Measurements from ENCODE around the gene MLXIP. TPM values are rescaled to one million over a fixed set of nuclear protein-coding genes. Genes with fewer than 3 reads are reported as not detected.
"Not testable (repeated sequence)": the region's sequence is repeated elsewhere in the genome, so short reads cannot be mapped to it uniquely, and the experiment has no call there.

MLXIP gene
- total RNA-seq, 1 donor from 2014 or later: 54.5 TPM

DNA sequence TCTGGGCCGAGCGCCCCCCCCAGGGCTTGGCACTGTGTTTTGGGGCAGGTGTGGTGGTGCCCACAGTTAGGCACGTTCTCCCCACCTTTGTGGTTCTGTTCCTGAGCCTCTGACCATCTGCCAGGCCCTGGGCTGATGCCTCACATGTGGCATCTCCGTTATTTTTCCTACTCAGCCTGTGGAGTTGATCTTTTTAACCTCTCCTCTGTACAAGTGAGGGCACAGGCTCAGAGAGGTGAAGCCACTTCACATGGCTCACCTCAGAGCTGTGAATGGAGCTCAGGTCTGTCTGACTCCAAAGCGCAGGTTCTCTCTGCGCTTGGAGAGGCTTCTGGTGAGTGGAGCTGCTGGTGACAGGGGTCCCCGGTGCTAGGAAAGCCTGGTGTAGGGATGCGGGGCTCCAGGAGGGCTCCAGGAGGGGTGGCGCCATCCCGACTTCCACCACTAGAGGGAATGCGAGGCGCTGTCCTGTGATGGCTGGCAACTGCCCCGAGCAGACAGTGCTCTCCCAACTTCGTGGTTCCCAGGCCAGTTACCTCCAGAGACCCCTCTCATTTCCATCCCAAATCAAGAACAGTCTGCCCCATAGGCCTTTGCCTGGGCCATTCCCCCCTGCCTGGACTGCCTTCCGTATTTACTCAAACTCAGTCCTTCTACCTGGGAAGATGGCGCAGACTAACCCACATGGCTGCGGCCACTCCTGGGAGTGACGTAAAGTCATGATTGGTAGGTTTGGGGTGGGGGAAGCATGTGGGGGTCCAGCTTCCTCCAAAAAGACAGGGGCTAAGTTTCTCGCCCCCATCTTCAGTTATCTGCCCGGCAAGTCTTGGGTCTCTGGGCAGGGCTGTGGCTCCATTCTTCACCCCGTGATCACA, 47.0 kb upstream of the MLXIP start:
- Mint-ChIP-seq H3K4me1 (ENCODE audit: unreplicated experiment) (peaks cover 6% of the 10 kb centered on the region), H3K36me3 (ENCODE audit: unreplicated experiment) (peaks cover 8% of the 10 kb centered on the region), H3K27ac (ENCODE audit: unreplicated experiment) (no peak overlapping the region), H3K4me3 (ENCODE audit: unreplicated experiment) (no peak overlapping the region), H3K9me3 (ENCODE audit: unreplicated experiment) (no peaks in the 10 kb centered on the region), H3K27me3 (ENCODE audit: unreplicated experiment) (no peaks in the 10 kb centered on the region)
- TF ChIP-seq, protein P1, sequence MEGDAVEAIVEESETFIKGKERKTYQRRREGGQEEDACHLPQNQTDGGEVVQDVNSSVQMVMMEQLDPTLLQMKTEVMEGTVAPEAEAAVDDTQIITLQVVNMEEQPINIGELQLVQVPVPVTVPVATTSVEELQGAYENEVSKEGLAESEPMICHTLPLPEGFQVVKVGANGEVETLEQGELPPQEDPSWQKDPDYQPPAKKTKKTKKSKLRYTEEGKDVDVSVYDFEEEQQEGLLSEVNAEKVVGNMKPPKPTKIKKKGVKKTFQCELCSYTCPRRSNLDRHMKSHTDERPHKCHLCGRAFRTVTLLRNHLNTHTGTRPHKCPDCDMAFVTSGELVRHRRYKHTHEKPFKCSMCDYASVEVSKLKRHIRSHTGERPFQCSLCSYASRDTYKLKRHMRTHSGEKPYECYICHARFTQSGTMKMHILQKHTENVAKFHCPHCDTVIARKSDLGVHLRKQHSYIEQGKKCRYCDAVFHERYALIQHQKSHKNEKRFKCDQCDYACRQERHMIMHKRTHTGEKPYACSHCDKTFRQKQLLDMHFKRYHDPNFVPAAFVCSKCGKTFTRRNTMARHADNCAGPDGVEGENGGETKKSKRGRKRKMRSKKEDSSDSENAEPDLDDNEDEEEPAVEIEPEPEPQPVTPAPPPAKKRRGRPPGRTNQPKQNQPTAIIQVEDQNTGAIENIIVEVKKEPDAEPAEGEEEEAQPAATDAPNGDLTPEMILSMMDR (IDR thresholded peaks at IDR 0.05): peak; percentile 66
- no peak for DNase-seq (ENCODE audit: extremely low spot score, unreplicated experiment)

DNA sequence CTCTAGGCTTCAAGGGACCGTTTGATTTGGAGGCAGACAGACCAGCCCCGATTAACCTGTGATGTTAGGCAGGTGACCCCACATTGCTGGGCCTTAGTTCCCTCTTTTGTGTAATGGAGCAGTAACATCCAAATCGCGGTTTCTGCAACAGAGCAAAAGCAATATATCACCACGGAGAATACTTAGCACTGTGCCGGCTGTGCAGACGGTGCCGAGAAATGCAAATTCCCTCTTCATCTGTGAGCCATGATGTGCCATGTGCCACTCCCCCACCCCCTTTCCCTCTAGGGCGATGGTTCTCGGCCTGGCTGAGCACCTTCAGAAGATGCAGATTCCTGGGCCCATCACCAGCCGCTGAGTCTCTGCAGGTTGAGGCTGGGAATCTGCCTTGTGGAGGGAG, 46.0 kb upstream of the MLXIP start:
- Mint-ChIP-seq H3K36me3 (ENCODE audit: unreplicated experiment) (peaks cover 11% of the 10 kb centered on the region), H3K4me1 (ENCODE audit: unreplicated experiment) (peaks cover 6% of the 10 kb centered on the region)
- TF ChIP-seq, protein P1 (IDR thresholded peaks at IDR 0.05): no peak

DNA sequence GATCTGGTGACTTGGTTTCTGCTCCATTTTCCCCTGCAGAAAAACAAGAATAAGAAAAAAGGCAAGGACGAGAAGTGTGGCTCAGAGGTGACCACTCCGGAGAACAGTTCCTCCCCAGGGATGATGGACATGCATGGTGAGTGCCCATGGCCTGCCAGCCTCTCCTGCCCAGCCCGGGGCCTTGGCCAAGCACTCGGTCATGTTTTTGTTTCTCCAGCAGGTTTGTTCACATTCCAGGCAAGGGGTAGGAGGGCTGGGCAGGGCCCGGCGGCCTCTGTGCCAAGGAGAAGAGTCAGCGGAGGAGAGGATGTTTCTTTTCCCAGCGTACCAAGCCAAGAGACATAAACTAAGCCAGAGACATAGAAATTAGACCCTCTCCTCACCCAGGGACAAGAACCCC, 43.3 kb upstream of the MLXIP start:
- no peak for DNase-seq (ENCODE audit: extremely low spot score, unreplicated experiment)
- no peak overlapping the region for H3K27ac Mint-ChIP-seq (ENCODE audit: unreplicated experiment)
- peaks cover 3% of the 10 kb centered on the region for H3K4me1 Mint-ChIP-seq (ENCODE audit: unreplicated experiment)
- TF ChIP-seq, protein P1 (IDR thresholded peaks at IDR 0.05): no peak
- peaks cover 11% of the 10 kb centered on the region for H3K36me3 Mint-ChIP-seq (ENCODE audit: unreplicated experiment)
- H3K4me3 Mint-ChIP-seq (ENCODE audit: unreplicated experiment): no peak overlapping the region
- no peaks in the 10 kb centered on the region for H3K27me3 Mint-ChIP-seq (ENCODE audit: unreplicated experiment)
- H3K9me3 Mint-ChIP-seq (ENCODE audit: unreplicated experiment): no peaks in the 10 kb centered on the region

More for the DNA sequence above, 46.0 kb upstream of the MLXIP start:
- no peak overlapping the region for H3K4me3 Mint-ChIP-seq (ENCODE audit: unreplicated experiment)
- H3K27me3 Mint-ChIP-seq (ENCODE audit: unreplicated experiment): no peaks in the 10 kb centered on the region
- H3K9me3 Mint-ChIP-seq (ENCODE audit: unreplicated experiment): no peaks in the 10 kb centered on the region
- no peak for DNase-seq (ENCODE audit: extremely low spot score, unreplicated experiment)
- H3K27ac Mint-ChIP-seq (ENCODE audit: unreplicated experiment): no peak overlapping the region

DNA sequence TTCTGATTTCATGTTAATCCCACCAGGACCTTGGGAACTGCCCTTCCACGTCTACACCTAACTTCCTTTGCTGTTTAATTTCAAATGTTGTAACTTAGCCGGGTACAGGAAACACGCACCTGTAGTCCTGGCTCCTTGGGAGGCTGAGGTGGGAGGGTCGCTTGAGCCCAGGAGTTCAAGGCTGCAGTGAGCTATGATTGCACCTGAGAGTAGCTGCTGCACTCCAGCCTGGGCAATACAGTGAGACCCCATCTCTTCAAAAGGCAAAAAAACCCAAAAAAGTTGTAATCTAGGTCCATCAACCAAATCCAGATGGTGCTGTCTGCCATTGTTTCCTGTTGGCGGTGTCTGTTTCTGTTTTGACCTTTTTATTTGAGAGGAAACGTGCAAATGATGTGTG, 42.4 kb upstream of the MLXIP start:
- Mint-ChIP-seq H3K4me3 (ENCODE audit: unreplicated experiment) (no peak overlapping the region), H3K36me3 (ENCODE audit: unreplicated experiment) (peaks cover 13% of the 10 kb centered on the region), H3K27ac (ENCODE audit: unreplicated experiment) (no peak overlapping the region), H3K9me3 (ENCODE audit: unreplicated experiment) (no peaks in the 10 kb centered on the region), H3K4me1 (ENCODE audit: unreplicated experiment) (peaks cover 3% of the 10 kb centered on the region), H3K27me3 (ENCODE audit: unreplicated experiment) (no peaks in the 10 kb centered on the region)
- no peak for DNase-seq (ENCODE audit: extremely low spot score, unreplicated experiment)
- TF ChIP-seq, protein P1 (IDR thresholded peaks at IDR 0.05): no peak

DNA sequence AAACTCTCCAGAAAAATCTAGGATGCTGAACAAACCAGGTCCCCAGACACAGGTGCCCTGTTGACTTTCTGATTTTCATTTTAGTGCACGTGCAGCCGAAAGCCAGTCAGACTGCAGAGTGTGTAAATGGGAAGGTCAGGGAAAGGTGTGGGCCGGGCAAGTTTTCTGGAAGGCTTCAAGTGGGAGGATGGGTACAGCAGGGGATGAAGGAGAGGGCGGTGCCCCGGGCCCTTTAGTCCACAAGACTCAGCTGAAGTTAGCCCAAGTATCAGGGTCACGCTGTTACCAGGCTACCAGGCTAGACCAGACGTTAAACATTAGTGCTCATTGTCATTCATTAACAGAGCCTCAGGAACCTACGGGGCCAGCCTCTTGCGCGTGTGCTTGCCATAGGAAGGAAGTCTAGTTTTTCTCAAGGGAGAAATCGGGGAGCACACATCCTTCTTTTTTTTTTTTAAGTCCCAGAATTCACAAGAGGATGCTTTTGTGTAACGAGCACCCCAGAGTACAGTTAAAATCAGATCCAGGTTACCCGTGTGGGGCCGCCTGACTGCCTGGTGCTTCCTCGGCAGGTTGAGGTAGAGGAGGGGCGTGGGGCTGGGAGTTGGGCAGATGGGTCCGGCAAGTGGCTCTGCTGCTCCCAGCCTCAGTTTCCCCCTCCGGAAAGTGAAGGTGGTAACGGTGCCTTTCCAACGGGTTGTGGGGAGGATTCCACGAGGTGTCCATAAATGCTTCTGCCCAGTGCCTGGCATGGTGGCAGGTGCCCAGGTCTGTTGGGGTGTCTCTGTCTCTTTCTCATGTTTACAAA, 37.8 kb upstream of the MLXIP start:
- Mint-ChIP-seq H3K4me3 (ENCODE audit: unreplicated experiment) (no peak overlapping the region), H3K36me3 (ENCODE audit: unreplicated experiment) (peaks cover 23% of the 10 kb centered on the region), H3K9me3 (ENCODE audit: unreplicated experiment) (no peaks in the 10 kb centered on the region), H3K4me1 (ENCODE audit: unreplicated experiment) (no peaks in the 10 kb centered on the region), H3K27me3 (ENCODE audit: unreplicated experiment) (no peaks in the 10 kb centered on the region), H3K27ac (ENCODE audit: unreplicated experiment) (no peak overlapping the region)
- TF ChIP-seq, protein P1 (IDR thresholded peaks at IDR 0.05): no peak
- no peak for DNase-seq (ENCODE audit: extremely low spot score, unreplicated experiment)

DNA sequence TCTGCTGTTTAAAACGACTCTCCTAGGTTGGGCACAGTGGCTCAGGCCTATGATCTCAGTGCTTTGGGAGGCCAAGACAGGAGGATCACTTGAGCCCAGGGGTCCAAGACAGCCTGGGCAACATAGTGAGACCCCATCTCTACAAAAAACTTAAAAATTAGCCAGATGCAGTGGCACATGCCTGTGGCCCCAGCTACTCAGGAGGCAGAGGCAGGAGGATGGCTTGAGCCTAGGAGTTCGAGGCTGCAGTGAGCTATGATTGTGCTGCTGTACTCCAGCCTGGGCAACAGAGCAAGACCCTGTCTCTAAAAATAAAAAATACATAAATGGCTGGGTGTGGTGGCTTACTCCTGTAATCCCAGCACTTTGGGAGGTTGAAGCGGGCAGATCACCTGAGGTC, 37.1 kb upstream of the MLXIP start:
- H3K36me3 Mint-ChIP-seq (ENCODE audit: unreplicated experiment): peaks cover 24% of the 10 kb centered on the region
- H3K27ac Mint-ChIP-seq (ENCODE audit: unreplicated experiment); H3K4me3 Mint-ChIP-seq (ENCODE audit: unreplicated experiment); H3K4me1 Mint-ChIP-seq (ENCODE audit: unreplicated experiment); H3K9me3 Mint-ChIP-seq (ENCODE audit: unreplicated experiment); H3K27me3 Mint-ChIP-seq (ENCODE audit: unreplicated experiment); DNase-seq (ENCODE audit: extremely low spot score, unreplicated experiment): not testable (repeated sequence)
